IPS-NIHi7 (cell line): ENCODE data around the gene PLAAT4.
"Not testable (repeated sequence)": the region's sequence is repeated elsewhere in the genome, so short reads cannot be mapped to it uniquely, and the experiment has no call there.

Experiments
- DNase-seq: peaks from one replicate; pipeline ENCODE4 v3.0.0; 2012; ENCODE audit warnings: mixed read lengths; ENCODE audit errors: extremely low spot score

Gene PLAAT4

GRCh38 chr11:63511048-63511748, 25.4 kb upstream of the PLAAT4 start:
- DNase-seq, result no peak

- no peak for DNase-seq
Observed at GRCh38 chr11:63512816-63513215, 23.8 kb upstream of the PLAAT4 start.

- no peak for DNase-seq
Observed at GRCh38 chr11:63516109-63516508, 20.5 kb upstream of the PLAAT4 start.

GRCh38 chr11:63517156-63517555, 19.5 kb upstream of the PLAAT4 start:
- no peak for DNase-seq

- DNase-seq, result no peak
Observed at GRCh38 chr11:63518548-63518947, 18.1 kb upstream of the PLAAT4 start.

GRCh38 chr11:63520606-63521170, 15.9 kb upstream of the PLAAT4 start:
- DNase-seq, result no peak

GRCh38 chr11:63521896-63522295, 14.7 kb upstream of the PLAAT4 start:
- DNase-seq, result no peak

- no peak for DNase-seq
Observed at GRCh38 chr11:63523151-63523550, 13.5 kb upstream of the PLAAT4 start.

- no peak for DNase-seq
Observed at GRCh38 chr11:63527667-63528066, 8.9 kb upstream of the PLAAT4 start.

- not testable (repeated sequence) for DNase-seq
Observed at GRCh38 chr11:63528156-63528555, 8.5 kb upstream of the PLAAT4 start.

- DNase-seq, result not testable (repeated sequence)
Observed at GRCh38 chr11:63528729-63529278, 7.8 kb upstream of the PLAAT4 start.

GRCh38 chr11:63529373-63529772, 7.2 kb upstream of the PLAAT4 start:
- not testable (repeated sequence) for DNase-seq

- DNase-seq, result no peak
Observed at GRCh38 chr11:63530021-63530420, 6.6 kb upstream of the PLAAT4 start.

- DNase-seq, result not testable (repeated sequence)
Observed at GRCh38 chr11:63531074-63531792, 5.4 kb upstream of the PLAAT4 start.

GRCh38 chr11:63532117-63532516, 4.5 kb upstream of the PLAAT4 start:
- no peak for DNase-seq

- no peak for DNase-seq
Observed at GRCh38 chr11:63532799-63533475, 3.7 kb upstream of the PLAAT4 start.

GRCh38 chr11:63534076-63534475, 2.5 kb upstream of the PLAAT4 start:
- DNase-seq, result no peak

GRCh38 chr11:63534895-63535461, 1.6 kb upstream of the PLAAT4 start:
- DNase-seq, result no peak

- no peak for DNase-seq
Observed at GRCh38 chr11:63535734-63536133, 874 bp upstream of the PLAAT4 start.

- DNase-seq, result no peak
Observed at GRCh38 chr11:63537293-63538101, 889 bp downstream of the PLAAT4 start.

- not testable (repeated sequence) for DNase-seq
Observed at GRCh38 chr11:63542506-63542905, 5.9 kb downstream of the PLAAT4 start.
